Measurements from ENCODE around the gene GRID1.
A peak's percentile ranks its signal among the peaks of the same experiment; 100 is the strongest.
"Not testable (repeated sequence)": the region's sequence is repeated elsewhere in the genome, so short reads cannot be mapped to it uniquely, and the experiment has no call there.

Gene GRID1

GRCh38 chr10:85720931-85721590 lies 645.5 kb downstream of the GRID1 start:
- DNase-seq: peak in 1 of 2 experiments; percentile 2

- DNase-seq: no peak
Observed at GRCh38 chr10:85719408-85719807, 647.2 kb downstream of the GRID1 start.

DNA sequence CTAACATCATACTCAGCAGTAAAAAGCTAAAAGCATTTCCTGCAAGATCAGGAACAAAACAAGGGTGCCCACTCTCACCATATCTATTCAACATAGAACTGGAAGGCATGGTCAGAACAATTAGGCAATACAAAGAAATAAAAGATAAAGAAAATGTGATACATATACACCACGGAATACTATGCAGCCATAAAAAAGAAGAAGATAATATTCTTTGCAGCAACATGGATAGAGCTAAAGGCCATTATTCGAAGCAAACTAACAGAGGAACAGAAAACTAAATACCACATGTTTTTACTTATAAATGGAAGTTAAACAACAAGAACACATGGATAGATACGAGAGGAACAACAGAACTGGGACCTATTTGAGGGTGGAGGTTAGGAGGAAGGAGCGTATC lies 652.7 kb downstream of the GRID1 start:
- DNase-seq: no peak

- no peak for DNase-seq
Observed at GRCh38 chr10:85702768-85703167, 663.8 kb downstream of the GRID1 start.

- DNase-seq: not testable (repeated sequence)
Observed at GRCh38 chr10:85699066-85699465, 667.5 kb downstream of the GRID1 start.

GRCh38 chr10:85696893-85697292 lies 669.7 kb downstream of the GRID1 start:
- DNase-seq: no peak

- DNase-seq: no peak
Observed at GRCh38 chr10:85682621-85683020, 684.0 kb downstream of the GRID1 start.

DNA sequence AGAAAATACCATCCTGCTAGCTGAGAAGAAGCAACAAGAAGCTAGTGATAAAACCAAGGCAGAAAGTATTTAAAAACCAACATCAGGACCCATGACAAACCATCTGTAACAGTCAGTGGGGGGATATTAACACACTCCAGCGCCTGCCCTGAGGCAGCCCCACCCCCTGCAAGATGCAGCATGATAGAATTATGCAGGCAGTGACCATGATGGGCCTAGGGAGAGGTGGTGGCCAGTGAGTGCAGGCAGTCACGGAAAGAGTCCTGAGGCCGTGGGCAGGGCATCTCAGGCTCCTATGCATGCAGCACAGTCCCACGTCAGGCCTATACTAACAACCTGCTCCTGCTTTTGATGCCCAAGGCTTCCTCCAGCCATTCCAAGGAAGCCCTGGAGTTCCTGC lies 686.9 kb downstream of the GRID1 start:
- DNase-seq: no peak

GRCh38 chr10:85679061-85679460 lies 687.5 kb downstream of the GRID1 start:
- no peak for DNase-seq

DNA sequence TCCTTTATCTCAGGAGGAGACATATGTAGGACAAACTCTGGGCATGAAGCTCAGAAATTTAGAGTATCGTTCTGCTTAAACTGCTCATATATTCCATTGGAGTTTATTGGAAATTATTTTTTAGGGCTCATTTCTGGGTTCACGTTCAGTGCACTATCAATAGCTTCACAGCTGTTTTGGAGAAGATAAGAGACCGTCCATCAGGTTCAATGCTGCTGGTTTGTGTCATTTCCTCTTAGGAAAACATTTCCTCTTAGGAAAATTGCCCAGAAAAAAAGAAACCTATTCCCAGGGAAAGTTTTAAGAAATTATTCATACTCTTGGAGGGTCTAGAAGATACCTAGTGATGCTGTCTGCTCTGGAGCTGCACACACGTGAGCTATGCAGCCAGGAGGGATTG lies 691.7 kb downstream of the GRID1 start:
- DNase-seq: no peak

DNA sequence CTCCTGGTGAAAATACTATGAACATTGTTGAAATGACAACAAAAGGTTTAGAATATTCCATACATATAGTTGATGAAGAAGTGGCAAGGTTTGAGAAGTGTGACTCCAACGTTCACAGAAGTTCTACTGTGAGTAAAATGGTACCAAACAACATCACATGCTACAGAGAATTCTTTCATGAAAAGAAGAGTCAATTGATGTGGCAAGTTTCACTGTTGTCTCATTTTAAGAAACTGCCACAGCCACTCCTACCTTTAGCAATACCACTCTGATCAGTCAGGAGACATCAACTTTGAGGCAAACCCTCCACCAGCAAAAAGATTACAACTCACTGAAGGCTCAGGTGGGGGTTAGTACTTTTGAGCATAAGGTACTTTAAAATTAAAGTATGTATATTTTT lies 693.3 kb downstream of the GRID1 start:
- no peak for DNase-seq

DNA sequence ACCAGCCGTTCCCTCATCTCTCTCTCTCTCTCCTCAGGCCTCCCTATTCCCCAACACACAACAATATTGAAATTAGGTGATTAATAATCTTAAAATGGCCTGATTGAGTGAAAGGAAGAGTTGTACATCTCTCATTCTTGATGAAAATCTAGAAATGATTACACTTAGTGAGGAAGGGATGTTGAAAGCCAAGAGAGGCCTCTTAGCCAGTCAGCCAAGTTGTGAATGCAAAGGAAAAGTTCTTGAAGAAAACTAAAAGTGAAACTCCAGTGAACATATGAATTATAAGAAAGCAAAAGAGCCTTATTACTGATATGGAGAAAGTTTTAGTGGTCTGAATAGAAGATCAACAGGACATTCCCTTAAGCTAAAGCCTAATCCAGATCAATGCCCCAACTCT lies 695.1 kb downstream of the GRID1 start:
- no peak for DNase-seq

DNA sequence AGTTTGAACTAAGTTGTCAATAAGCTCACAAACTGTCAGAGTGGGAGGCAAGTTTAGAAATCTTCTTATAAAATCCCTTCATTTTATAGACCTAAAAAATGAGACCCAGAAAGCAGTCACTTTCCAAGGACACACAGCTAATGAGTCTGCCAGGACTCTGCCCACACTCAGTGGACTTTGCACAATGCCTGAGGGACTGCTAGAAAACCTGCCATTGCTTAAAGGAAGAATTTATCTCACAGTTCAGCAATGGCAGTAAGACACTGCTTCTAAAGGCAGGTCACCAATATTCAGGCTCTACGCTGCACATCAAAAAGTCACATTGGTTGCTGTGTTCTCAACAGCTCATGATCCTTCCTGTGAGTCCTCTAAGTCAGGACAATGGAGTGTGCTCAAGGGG lies 698.1 kb downstream of the GRID1 start:
- no peak for DNase-seq

- DNase-seq: no peak
Observed at GRCh38 chr10:85667638-85668233, 698.9 kb downstream of the GRID1 start.

DNA sequence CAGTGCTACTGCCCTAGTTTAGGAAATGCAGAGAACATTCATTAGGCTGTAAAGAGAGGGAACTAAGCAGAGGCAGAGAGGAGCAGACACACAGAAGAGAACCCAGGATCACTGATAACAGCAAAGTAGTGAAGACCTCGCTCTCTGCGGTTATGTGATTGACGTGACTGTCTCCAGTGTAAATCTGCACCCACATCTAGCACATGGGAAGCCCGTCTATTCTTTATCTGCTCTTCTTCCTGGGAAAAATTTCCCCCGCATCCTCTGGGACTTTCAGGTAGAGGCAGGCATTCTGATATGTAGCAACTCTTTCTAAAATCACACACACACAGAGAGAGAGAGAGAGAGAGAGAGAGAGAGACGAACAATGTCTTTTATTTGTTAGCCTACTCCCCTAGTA lies 699.6 kb downstream of the GRID1 start:
- no peak for DNase-seq

DNA sequence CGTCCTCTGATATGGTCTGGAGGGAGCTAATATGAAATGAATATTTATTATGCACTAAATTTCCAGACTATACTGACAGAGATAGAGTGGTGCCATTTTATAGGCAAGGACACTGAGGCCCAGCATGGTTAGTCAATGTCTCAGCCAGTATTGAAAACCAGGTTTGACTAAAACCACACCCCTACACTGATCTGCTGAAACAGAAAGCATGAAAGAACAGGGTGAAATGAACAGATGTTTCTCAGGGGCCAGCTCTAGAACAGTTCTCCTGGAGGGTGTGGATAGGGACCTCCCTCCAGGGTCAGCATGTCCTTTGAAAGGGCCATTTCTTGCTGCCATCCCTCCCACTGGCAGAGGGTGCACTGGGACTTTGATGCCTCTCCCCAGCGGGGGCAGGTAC lies 700.5 kb downstream of the GRID1 start:
- no peak for DNase-seq

- DNase-seq: no peak
Observed at GRCh38 chr10:85665681-85666080, 700.9 kb downstream of the GRID1 start.

- DNase-seq: no peak
Observed at GRCh38 chr10:85665078-85665477, 701.5 kb downstream of the GRID1 start.

- no peak for DNase-seq
Observed at GRCh38 chr10:85661123-85661522, 705.5 kb downstream of the GRID1 start.

DNA sequence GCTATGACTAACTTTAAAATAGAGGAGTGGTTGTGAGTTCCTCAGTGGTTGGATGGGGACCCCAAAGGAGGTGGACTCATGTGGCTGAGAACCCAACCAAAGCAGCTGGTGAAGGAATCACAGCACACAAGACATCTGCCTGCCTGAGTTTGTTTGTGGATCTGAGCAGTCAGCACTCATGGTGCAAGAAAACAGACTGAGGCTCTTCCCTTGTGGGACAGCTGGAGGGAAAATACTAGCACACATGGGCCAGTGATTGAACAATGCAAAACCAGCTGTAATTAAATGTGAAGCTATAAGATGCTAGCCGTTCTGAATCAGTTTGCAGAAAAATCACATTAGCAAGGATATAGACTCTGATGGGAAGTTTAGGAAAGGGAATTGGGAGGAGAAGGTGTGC lies 707.3 kb downstream of the GRID1 start:
- no peak for DNase-seq

GRCh38 chr10:85658518-85658917 lies 708.1 kb downstream of the GRID1 start:
- no peak for DNase-seq

GRCh38 chr10:85657476-85658113 lies 709.0 kb downstream of the GRID1 start:
- DNase-seq: no peak

DNA sequence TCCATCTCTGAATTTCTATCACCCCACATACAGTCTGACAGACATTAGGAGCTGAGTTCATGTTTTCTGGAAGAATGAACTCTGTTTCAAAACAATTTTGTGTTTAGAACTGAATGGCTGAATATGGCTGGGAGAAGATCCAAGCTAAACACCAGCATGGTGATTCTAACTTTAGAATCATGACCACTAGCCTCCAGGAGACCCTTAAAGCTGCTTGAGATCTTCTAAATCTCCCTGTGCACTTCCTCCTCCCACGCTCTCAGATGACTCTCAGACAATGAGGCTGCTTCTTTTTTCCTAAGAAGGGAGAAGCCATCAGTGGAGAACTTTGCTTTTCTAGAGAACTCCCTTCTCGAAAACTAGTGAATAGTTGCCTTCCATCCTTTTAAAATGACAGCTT lies 711.2 kb downstream of the GRID1 start:
- no peak for DNase-seq

DNA sequence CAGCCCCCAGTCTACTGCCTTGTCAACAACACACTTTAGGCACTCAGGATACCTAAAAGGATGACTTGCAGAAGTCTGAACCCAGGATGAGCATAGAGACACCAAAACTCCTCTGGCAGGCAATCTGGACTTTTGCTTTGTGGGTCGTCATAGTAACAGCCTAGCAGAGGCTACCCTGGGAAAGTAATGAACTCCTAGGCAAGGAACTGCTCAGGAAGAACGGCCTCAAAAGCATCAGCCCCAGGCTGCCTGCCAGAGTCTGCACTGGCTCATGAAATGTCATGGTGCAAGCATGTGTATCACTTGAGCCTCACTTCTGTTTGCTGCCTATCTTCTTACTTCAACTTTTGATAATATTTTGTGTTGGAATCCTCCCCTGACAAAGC lies 715.1 kb downstream of the GRID1 start:
- DNase-seq: no peak
